Mesenchymal stem cell (in vitro differentiated cells and primary cell): ENCODE results near the gene PIAS2.

Source experiments
- DNase-seq: peaks from one replicate; pipeline ENCODE4 v3.0.0-alpha.2; 2013
- H2AFZ ChIP-seq: one replicate; pipeline ENCODE4 v1.6.1; 2013; ENCODE audit warnings: low read depth, mild to moderate bottlenecking, control low read depth, inconsistent platforms, low read length, moderate library complexity
- H2AK5ac ChIP-seq: 2 replicates; pipeline ENCODE4 v1.6.1; 2013; ENCODE audit warnings: low read length, moderate library complexity, mild to moderate bottlenecking, inconsistent platforms; ENCODE audit not compliant: severe bottlenecking
- H2BK120ac ChIP-seq: one replicate; pipeline ENCODE4 v1.6.1; 2013; ENCODE audit warnings: low read depth, mild to moderate bottlenecking, inconsistent platforms, low read length, moderate library complexity
- H2BK12ac ChIP-seq, 2 experiments: one replicate each; pipeline ENCODE4 v1.6.1; 2013; ENCODE audit warnings: inconsistent platforms in 2 of 2, low read length in 2 of 2, mild to moderate bottlenecking in 2 of 2, moderate library complexity in 2 of 2, control low read depth in 1 of 2
- H2BK15ac ChIP-seq: one replicate; pipeline ENCODE4 v1.6.1; 2013; ENCODE audit warnings: mild to moderate bottlenecking, low read depth, inconsistent platforms; ENCODE audit not compliant: poor library complexity, severe bottlenecking
- H2BK5ac ChIP-seq: 2 replicates; pipeline ENCODE4 v1.6.1; 2013; ENCODE audit warnings: low read depth, mild to moderate bottlenecking, low read length, control low read depth, inconsistent platforms; ENCODE audit not compliant: poor library complexity, severe bottlenecking
- H3K14ac ChIP-seq, 2 experiments: one replicate each; pipeline ENCODE4 v1.6.1; 2013; ENCODE audit warnings: inconsistent platforms in 2 of 2, low read length in 2 of 2, control low read depth in 1 of 2, mild to moderate bottlenecking in 1 of 2, moderate library complexity in 1 of 2
- H3K18ac ChIP-seq, 2 experiments: one replicate each; pipeline ENCODE4 v1.6.1; 2013; ENCODE audit warnings: inconsistent platforms in 2 of 2, low read length in 2 of 2, control low read depth in 1 of 2, low read depth in 1 of 2, mild to moderate bottlenecking in 1 of 2
- H3K23ac ChIP-seq, 2 experiments: one replicate each; pipeline ENCODE4 v1.6.1; 2013; ENCODE audit warnings: inconsistent platforms in 2 of 2, low read length in 2 of 2, mild to moderate bottlenecking in 2 of 2, moderate library complexity in 2 of 2, control low read depth in 1 of 2
- H3K27ac ChIP-seq: 2 replicates; pipeline ENCODE4 v1.5.1; 2013; ENCODE audit warnings: mild to moderate bottlenecking, moderate library complexity, low read length, control low read depth, inconsistent platforms; ENCODE audit not compliant: poor library complexity, severe bottlenecking
- H3K27me3 ChIP-seq, 2 experiments: 2 replicates each; pipeline versions ENCODE4 v1.6.1 to v1.7.0; 2013; ENCODE audit warnings: low read length in 2 of 2, mild to moderate bottlenecking in 2 of 2, moderate library complexity in 2 of 2, control low read depth in 1 of 2, inconsistent platforms in 1 of 2; ENCODE audit not compliant: control insufficient read depth in 1 of 2, insufficient read depth in 1 of 2
- H3K36me3 ChIP-seq, 2 experiments: 2 replicates each; pipeline versions ENCODE4 v1.6.1 to v1.7.0; 2013; ENCODE audit warnings: low read length in 2 of 2, control low read depth in 1 of 2, inconsistent platforms in 1 of 2, low read depth in 1 of 2, mild to moderate bottlenecking in 1 of 2; ENCODE audit not compliant: insufficient read depth in 2 of 2, control insufficient read depth in 1 of 2
- H3K4ac ChIP-seq, 2 experiments: one replicate each; pipeline ENCODE4 v1.6.1; 2013; ENCODE audit warnings: inconsistent platforms in 2 of 2, low read length in 2 of 2, mild to moderate bottlenecking in 2 of 2, moderate library complexity in 2 of 2, control low read depth in 1 of 2, low read depth in 1 of 2
- H3K4me1 ChIP-seq: 2 replicates; pipeline ENCODE4 v1.6.1; 2013; ENCODE audit warnings: low read depth, low read length, control low read depth; ENCODE audit not compliant: control insufficient read depth, insufficient read depth
- H3K4me2 ChIP-seq: 2 replicates; pipeline ENCODE4 v1.6.1; 2013; ENCODE audit warnings: low read length, mild to moderate bottlenecking, inconsistent platforms; ENCODE audit not compliant: poor library complexity, severe bottlenecking
- H3K4me3 ChIP-seq, 2 experiments: 2 replicates each; pipeline versions ENCODE4 v1.5.1 to v1.7.0; 2013; ENCODE audit warnings: low read length in 2 of 2, mild to moderate bottlenecking in 2 of 2, control low read depth in 1 of 2, low read depth in 1 of 2; ENCODE audit not compliant: insufficient read depth in 1 of 2
- H3K79me1 ChIP-seq: replicated peaks from 2 replicates; pipeline ENCODE4 v1.6.1; 2013; ENCODE audit warnings: mild to moderate bottlenecking, control low read depth, low read length, inconsistent platforms; ENCODE audit not compliant: poor library complexity, severe bottlenecking
- H3K9ac ChIP-seq: 2 replicates; pipeline ENCODE4 v1.7.0; 2013; ENCODE audit warnings: mild to moderate bottlenecking, low read length, moderate library complexity
- H3K9me3 ChIP-seq: 2 replicates; pipeline ENCODE4 v1.7.0; 2013; ENCODE audit warnings: mild to moderate bottlenecking, low read length; ENCODE audit not compliant: control insufficient read depth
- H4K8ac ChIP-seq: one replicate; pipeline ENCODE4 v1.6.1; 2013; ENCODE audit warnings: inconsistent platforms, mild to moderate bottlenecking, low read length, moderate library complexity
- H4K91ac ChIP-seq: one replicate; pipeline ENCODE4 v1.6.1; 2013; ENCODE audit warnings: mild to moderate bottlenecking, low read length, inconsistent platforms
- WGBS: methylation state at CpG from one replicate; pipeline ENCODE4 v1.1.7; 2013; ENCODE audit warnings: mixed read lengths; 5-methylcytosine and 5-hydroxymethylcytosine counted together

PIAS2 gene

GRCh38 chr18:46877329-46877987 is 39.8 kb downstream of the PIAS2 start:
- Histone ChIP-seq H3K27ac (no peak overlapping the region), H3K27me3 (no peaks in the 10 kb centered on the region), H2AK5ac (no peak overlapping the region), H2BK120ac (no peak overlapping the region), H3K36me3 (peaks cover 9 to 42% of the 10 kb centered on the region in 2 experiments), H3K9ac (no peak overlapping the region), H3K4ac (no peak overlapping the region), H3K79me1 (peaks cover 42% of the 10 kb centered on the region), H3K18ac (no peak overlapping the region), H3K4me2 (no peak overlapping the region), H2BK15ac (no peak overlapping the region), H2BK5ac (no peak overlapping the region), H3K9me3 (peaks cover 34% of the 10 kb centered on the region), H4K91ac (no peak overlapping the region), H4K8ac (no peak overlapping the region), H3K14ac (no peak overlapping the region), H3K4me3 (no peak overlapping the region), H2BK12ac (no peak overlapping the region), H3K23ac (no peak overlapping the region), H3K4me1 (no peaks in the 10 kb centered on the region), H2AFZ (no peak overlapping the region)
- DNase-seq, result no peak
- WGBS, result 99% methylated on average over 13 of the region's 15 CpGs

- H3K9ac ChIP-seq, result no peak overlapping the region
- 96% methylated on average over 11 of the region's 11 CpGs for WGBS
These were observed 49.0 kb downstream of the PIAS2 start for GRCh38 chr18:46868169-46868921.

GRCh38 chr18:46867367-46868143 is 49.8 kb downstream of the PIAS2 start:
- no peak overlapping the region for H2BK5ac ChIP-seq
- no peak overlapping the region for H3K9ac ChIP-seq
- no peak overlapping the region for H3K4me2 ChIP-seq
- peaks cover 4 to 8% of the 10 kb centered on the region in 2 experiments for H3K36me3 ChIP-seq
- no peak overlapping the region for H4K8ac ChIP-seq
- H2BK120ac ChIP-seq, result no peak overlapping the region
- H3K27me3 ChIP-seq, result no peaks in the 10 kb centered on the region
- H4K91ac ChIP-seq, result no peak overlapping the region
- no peak overlapping the region for H2BK12ac ChIP-seq
- H3K9me3 ChIP-seq, result peaks cover 16% of the 10 kb centered on the region
- peaks cover 34% of the 10 kb centered on the region for H3K79me1 ChIP-seq
- H3K4me1 ChIP-seq, result no peaks in the 10 kb centered on the region
- no peak overlapping the region for H3K4ac ChIP-seq
- DNase-seq, result no peak
- no peak overlapping the region for H3K14ac ChIP-seq
- H2AFZ ChIP-seq, result no peak overlapping the region
- no peak overlapping the region for H3K4me3 ChIP-seq
- no peak overlapping the region for H3K27ac ChIP-seq
- H2BK15ac ChIP-seq, result no peak overlapping the region
- H2AK5ac ChIP-seq, result no peak overlapping the region
- H3K18ac ChIP-seq, result no peak overlapping the region
- no peak overlapping the region for H3K23ac ChIP-seq

More at GRCh38 chr18:46868169-46868921, 49.0 kb downstream of the PIAS2 start:
- H2BK15ac ChIP-seq, result no peak overlapping the region
- no peak overlapping the region for H3K4me3 ChIP-seq
- no peak overlapping the region for H2BK5ac ChIP-seq
- H3K14ac ChIP-seq, result no peak overlapping the region
- no peak overlapping the region for H3K4me2 ChIP-seq
- no peaks in the 10 kb centered on the region for H3K27me3 ChIP-seq
- H3K9me3 ChIP-seq, result peaks cover 16% of the 10 kb centered on the region
- H3K79me1 ChIP-seq, result peaks cover 36% of the 10 kb centered on the region
- H3K27ac ChIP-seq, result no peak overlapping the region
- H3K4ac ChIP-seq, result no peak overlapping the region
- DNase-seq, result no peak
- no peak overlapping the region for H2BK12ac ChIP-seq
- no peak overlapping the region for H4K8ac ChIP-seq
- no peak overlapping the region for H2AK5ac ChIP-seq
- no peak overlapping the region for H4K91ac ChIP-seq
- no peak overlapping the region for H2BK120ac ChIP-seq
- no peak overlapping the region for H3K18ac ChIP-seq
- H3K4me1 ChIP-seq, result no peaks in the 10 kb centered on the region
- no peak overlapping the region for H3K23ac ChIP-seq
- H2AFZ ChIP-seq, result no peak overlapping the region
- peaks cover 4 to 8% of the 10 kb centered on the region in 2 experiments for H3K36me3 ChIP-seq

- DNase-seq, result no peak
- Histone ChIP-seq H3K79me1 (peaks cover 28% of the 10 kb centered on the region), H2AFZ (no peak overlapping the region), H2BK5ac (no peak overlapping the region), H2BK120ac (no peak overlapping the region), H3K14ac (no peak overlapping the region), H4K91ac (no peak overlapping the region), H3K36me3 (peaks cover 4 to 8% of the 10 kb centered on the region in 2 experiments), H2BK15ac (no peak overlapping the region), H3K27me3 (no peaks in the 10 kb centered on the region), H3K4me3 (no peak overlapping the region), H2BK12ac (no peak overlapping the region), H3K4ac (no peak overlapping the region), H3K4me2 (no peak overlapping the region), H2AK5ac (no peak overlapping the region), H3K27ac (no peak overlapping the region), H3K9me3 (peaks cover 16% of the 10 kb centered on the region), H3K4me1 (no peaks in the 10 kb centered on the region), H3K9ac (no peak overlapping the region), H4K8ac (no peak overlapping the region), H3K18ac (no peak overlapping the region), H3K23ac (no peak overlapping the region)
- WGBS, result 98% methylated on average over 2 of the region's 2 CpGs
These were observed 50.8 kb downstream of the PIAS2 start for GRCh38 chr18:46866523-46866922.
